Suprapubic skin (tissue), 4 donors: Measurements from ENCODE around the gene GRID2. TPM values are rescaled to one million over a fixed set of nuclear protein-coding genes. Genes with fewer than 3 reads are reported as not detected.

Source experiments
- DNase-seq, 2 donors: peaks; one replicate each; pipeline ENCODE4 v3.0.0-alpha.2; 2019; ENCODE audit warnings: low spot score in 2 of 2
- H3K27ac ChIP-seq: fragments of 200-600 bp; sonication (generic); one replicate; pipeline ENCODE4 v1.5.1; 2019
- H3K27me3 ChIP-seq: fragments of 200-600 bp; sonication (generic); one replicate; pipeline ENCODE4 v1.5.1; 2019
- H3K36me3 ChIP-seq: fragments of 200-600 bp; sonication (generic); one replicate; pipeline ENCODE4 v1.5.1; 2019
- H3K4me1 ChIP-seq: fragments of 200-600 bp; sonication (generic); one replicate; pipeline ENCODE4 v1.5.1; 2019
- H3K4me3 ChIP-seq: fragments of 200-600 bp; sonication (generic); one replicate; pipeline ENCODE4 v1.5.1; 2019; ENCODE audit warnings: mild to moderate bottlenecking
- H3K9me3 ChIP-seq: fragments of 200-600 bp; sonication (generic); one replicate; pipeline ENCODE4 v1.5.1; 2019
- CTCF ChIP-seq, 2 donors: fragments of 200-600 bp in 1 of 2; fragments of 450-650 bp in 1 of 2; sonication (generic) in 1 of 2; IDR thresholded peaks; one replicate each; pipeline ENCODE4 v1.5.1; 2016 to 2019; ENCODE audit warnings: antibody characterized with exemption in 2 of 2, mild to moderate bottlenecking in 1 of 2, moderate library complexity in 1 of 2
- EP300 ChIP-seq: sonication (generic); formaldehyde crosslinking; IDR thresholded peaks from one replicate; pipeline ENCODE4 v1.6.1; 2017; ENCODE audit warnings: antibody characterized with exemption
- POLR2A ChIP-seq, 2 donors: fragments of 450-650 bp; IDR thresholded peaks; one replicate each; pipeline ENCODE4 v1.6.1; 2017; ENCODE audit warnings: antibody characterized with exemption in 2 of 2, mild to moderate bottlenecking in 2 of 2, moderate library complexity in 2 of 2
- POLR2AphosphoS5 ChIP-seq, 3 donors: sonication (generic); formaldehyde crosslinking; IDR thresholded peaks; one replicate each; pipeline ENCODE4 v1.6.1; 2017; ENCODE audit warnings: antibody characterized with exemption in 3 of 3
- WGBS: methylation state at CpG from one replicate; pipeline ENCODE4 v1.1.5; 2018; 5-methylcytosine and 5-hydroxymethylcytosine counted together
- total RNA-seq, 4 donors: library from RNA; depleted of rRNA; stranded (reverse); fragments of >200 nt; gene quantifications; one replicate each; pipeline ENCODE4 v1.1.0, GENCODE V29; 2016

Gene GRID2
- total RNA-seq, 4 donors from 2014 or later: not detected

DNA sequence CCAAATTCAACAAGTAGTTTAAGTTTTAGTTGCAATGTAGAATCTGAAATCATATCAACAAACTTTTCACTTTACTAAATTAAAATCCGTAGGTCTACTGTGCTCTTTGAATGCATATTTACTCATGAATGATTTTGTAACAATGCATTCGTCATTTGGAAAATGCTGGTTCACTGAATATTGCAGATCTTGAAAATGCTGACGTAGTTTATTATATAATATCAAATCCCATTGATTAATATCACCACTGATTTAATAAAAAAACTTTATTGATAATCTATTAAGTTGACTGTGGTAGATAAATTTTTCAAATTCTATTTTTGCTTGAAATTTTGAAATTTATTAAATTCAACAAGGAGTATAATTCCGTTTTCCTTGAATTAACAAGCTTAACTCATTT lies 540.0 kb downstream of the GRID2 start:
- Histone ChIP-seq H3K4me3 (no peak overlapping the region), H3K27ac (no peak overlapping the region), H3K27me3 (no peaks in the 10 kb centered on the region), H3K36me3 (no peaks in the 10 kb centered on the region), H3K9me3 (no peaks in the 10 kb centered on the region), H3K4me1 (no peaks in the 10 kb centered on the region)
- no peak for DNase-seq
- TF ChIP-seq EP300: no peak
- no peak for TF ChIP-seq POLR2AphosphoS5 (IDR thresholded peaks at IDR 0.05)
- TF ChIP-seq CTCF (IDR thresholded peaks at IDR 0.05): no peak
- no peak for TF ChIP-seq POLR2A (IDR thresholded peaks at IDR 0.05)
- WGBS: 91% methylated on average over 4 of the region's 4 CpGs

GRCh38 chr4:92847026-92847425 lies 543.3 kb downstream of the GRID2 start:
- Histone ChIP-seq H3K36me3 (no peaks in the 10 kb centered on the region), H3K9me3 (no peaks in the 10 kb centered on the region), H3K27ac (no peak overlapping the region), H3K4me3 (no peak overlapping the region), H3K27me3 (no peaks in the 10 kb centered on the region), H3K4me1 (no peaks in the 10 kb centered on the region)
- no peak for TF ChIP-seq POLR2A (IDR thresholded peaks at IDR 0.05)
- no peak for TF ChIP-seq POLR2AphosphoS5 (IDR thresholded peaks at IDR 0.05)
- no peak for TF ChIP-seq CTCF (IDR thresholded peaks at IDR 0.05)
- TF ChIP-seq EP300: no peak
- no peak for DNase-seq

DNA sequence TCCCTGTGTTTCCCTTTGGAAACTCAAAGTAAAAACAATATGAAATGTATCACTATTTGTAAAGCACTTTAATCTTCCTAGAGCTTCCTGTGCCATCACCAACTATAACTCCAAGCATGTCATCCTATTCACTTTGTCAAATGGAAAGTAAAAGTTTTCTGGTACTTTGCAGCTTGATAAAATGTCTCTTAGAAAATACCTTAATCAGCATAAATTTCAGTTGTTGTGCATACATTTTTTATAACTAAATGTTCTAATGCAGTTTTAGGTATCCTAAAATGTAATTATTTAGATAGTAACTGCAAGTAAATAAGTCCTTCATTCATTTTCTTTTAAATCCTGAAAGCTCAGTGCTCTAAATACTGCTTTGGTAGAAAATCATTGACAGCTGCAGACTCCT lies 558.7 kb downstream of the GRID2 start:
- no peak overlapping the region for H3K4me3 ChIP-seq
- no peaks in the 10 kb centered on the region for H3K9me3 ChIP-seq
- H3K4me1 ChIP-seq: peaks cover 8% of the 10 kb centered on the region
- no peaks in the 10 kb centered on the region for H3K27me3 ChIP-seq
- no peak for DNase-seq
- no peaks in the 10 kb centered on the region for H3K36me3 ChIP-seq
- H3K27ac ChIP-seq: no peak overlapping the region
- no peak for TF ChIP-seq POLR2AphosphoS5 (IDR thresholded peaks at IDR 0.05)
- TF ChIP-seq EP300: no peak
- no peak for TF ChIP-seq CTCF (IDR thresholded peaks at IDR 0.05)
- no peak for TF ChIP-seq POLR2A (IDR thresholded peaks at IDR 0.05)

GRCh38 chr4:92864096-92864495 lies 560.3 kb downstream of the GRID2 start:
- Histone ChIP-seq H3K27me3 (no peaks in the 10 kb centered on the region), H3K36me3 (no peaks in the 10 kb centered on the region), H3K4me3 (no peak overlapping the region), H3K27ac (no peak overlapping the region), H3K4me1 (peaks cover 8% of the 10 kb centered on the region), H3K9me3 (no peaks in the 10 kb centered on the region)
- DNase-seq: no peak
- no peak for TF ChIP-seq POLR2AphosphoS5 (IDR thresholded peaks at IDR 0.05)
- TF ChIP-seq POLR2A (IDR thresholded peaks at IDR 0.05): no peak
- TF ChIP-seq CTCF (IDR thresholded peaks at IDR 0.05): no peak
- TF ChIP-seq EP300: no peak
- WGBS: 17% methylated on average over 1 of the region's 1 CpG

DNA sequence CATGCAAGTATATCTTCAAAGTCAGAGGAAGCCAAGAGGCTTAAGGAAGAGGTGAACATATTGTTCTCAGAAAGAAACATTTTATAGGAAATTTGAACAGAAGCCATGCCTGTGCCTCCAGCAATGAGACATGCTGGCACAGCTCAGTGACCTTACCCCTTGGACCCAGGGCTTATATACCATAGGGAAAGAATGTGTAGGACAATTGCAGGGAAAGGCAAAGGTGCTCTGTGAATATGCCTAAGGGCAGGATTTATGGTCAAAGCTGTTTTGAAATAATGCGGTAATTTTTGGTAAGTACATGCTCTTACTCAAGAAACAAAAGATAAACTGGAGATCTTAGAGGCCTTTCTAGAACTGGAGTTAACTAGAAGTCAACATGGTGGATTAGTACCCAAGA lies 568.8 kb downstream of the GRID2 start:
- TF ChIP-seq CTCF (IDR thresholded peaks at IDR 0.05) (no peak), POLR2A (IDR thresholded peaks at IDR 0.05) (no peak), EP300 (no peak), POLR2AphosphoS5 (IDR thresholded peaks at IDR 0.05) (no peak)
- H3K27me3 ChIP-seq: no peaks in the 10 kb centered on the region
- no peaks in the 10 kb centered on the region for H3K9me3 ChIP-seq
- H3K4me3 ChIP-seq: no peak overlapping the region
- DNase-seq: no peak
- H3K36me3 ChIP-seq: no peaks in the 10 kb centered on the region
- H3K27ac ChIP-seq: no peak overlapping the region
- WGBS: 57% methylated on average over 1 of the region's 1 CpG
- H3K4me1 ChIP-seq: no peaks in the 10 kb centered on the region
